B cell (primary cell): ENCODE results near the gene MYH11. TPM values are rescaled to one million over a fixed set of nuclear protein-coding genes. Genes with fewer than 3 reads are reported as not detected.
"Not testable (repeated sequence)": the region's sequence is repeated elsewhere in the genome, so short reads cannot be mapped to it uniquely, and the experiment has no call there.

Source experiments
- ATAC-seq: fragments of 200-7000 bp; cut with Tn5 transposase; one replicate; pipeline ENCODE4 v1.10.0; 2021; ENCODE audit warnings: low read depth, mild to moderate bottlenecking, moderate number of reproducible peaks, moderate library complexity
- CTCF ChIA-PET: fragments of 350-600 bp; sonication (Branson Sonifier 250); formaldehyde crosslinking; loops from one replicate; lab custom pipeline; 2021; ENCODE audit warnings: antibody characterized with exemption, inconsistent platforms; lab: Charles Lee
- POLR2A ChIA-PET: fragments of 350-600 bp; sonication (Branson Sonifier 250); formaldehyde crosslinking; loops from one replicate; lab custom pipeline; 2021; ENCODE audit warnings: antibody characterized with exemption; lab: Charles Lee
- DNase-seq: peaks from one replicate; pipeline ENCODE4 v3.0.0; 2013
- H2AFZ ChIP-seq: 2 replicates; pipeline ENCODE4 v1.6.1; 2012; ENCODE audit warnings: mild to moderate bottlenecking, low read depth, low read length; ENCODE audit not compliant: insufficient read depth, poor library complexity, severe bottlenecking
- H3K27ac ChIP-seq, 2 donors: 1 replicate in 1 of 2; 2 replicates in 1 of 2; pipeline ENCODE4 v1.5.1; 2012 to 2013; ENCODE audit warnings: low read length in 2 of 2, mild to moderate bottlenecking in 2 of 2, moderate library complexity in 1 of 2
- H3K27me3 ChIP-seq, 4 experiments: fragments of 200-600 bp in 1 of 4; sonication (generic) in 1 of 4; replicated peaks in 1 of 4; 1 replicate in 2 of 4; 2 replicates in 2 of 4; pipeline versions ENCODE4 v1.6.1 to v1.7.0; 2013 to 2016; ENCODE audit warnings: low read length in 3 of 4, mild to moderate bottlenecking in 2 of 4, mixed read lengths in 1 of 4, moderate library complexity in 1 of 4; ENCODE audit not compliant: insufficient read depth in 4 of 4, control insufficient read depth in 3 of 4; ENCODE audit errors: control extremely low read depth in 1 of 4
- H3K36me3 ChIP-seq, 2 experiments: replicated peaks in 1 of 2; 1 replicate in 1 of 2; 2 replicates in 1 of 2; pipeline versions ENCODE4 v1.6.1 to v1.7.1; 2013; ENCODE audit warnings: low read length in 1 of 2; ENCODE audit not compliant: insufficient read depth in 2 of 2, control insufficient read depth in 1 of 2; ENCODE audit errors: control extremely low read depth in 1 of 2, extremely low read depth in 1 of 2
- H3K4me1 ChIP-seq, 2 donors: fragments of 200-600 bp in 1 of 2; sonication (generic) in 1 of 2; 1 replicate in 1 of 2; 2 replicates in 1 of 2; pipeline versions ENCODE4 v1.5.1 to v1.6.1; 2013 to 2017; ENCODE audit warnings: low read length in 2 of 2; ENCODE audit not compliant: control insufficient read depth in 2 of 2, insufficient read depth in 2 of 2
- H3K4me2 ChIP-seq: replicated peaks from 2 replicates; pipeline ENCODE3; 2012; ENCODE audit warnings: mild to moderate bottlenecking, low read depth, low read length; ENCODE audit not compliant: poor library complexity, severe bottlenecking
- H3K4me3 ChIP-seq, 5 experiments: fragments of 200-600 bp in 1 of 5; sonication (generic) in 1 of 5; 1 replicate in 3 of 5; 2 replicates in 2 of 5; pipeline versions ENCODE4 v1.5.1 to v1.7.0; 2011 to 2016; ENCODE audit warnings: low read length in 4 of 5, mild to moderate bottlenecking in 4 of 5, low read depth in 2 of 5, control low read depth in 1 of 5, moderate library complexity in 1 of 5; ENCODE audit not compliant: insufficient read depth in 1 of 5; ENCODE audit errors: control extremely low read depth in 1 of 5, extremely low read depth in 1 of 5
- H3K79me2 ChIP-seq: fragments of 200-600 bp; sonication (generic); one replicate; pipeline ENCODE4 v1.6.0; 2016; ENCODE audit warnings: low read length; ENCODE audit not compliant: control insufficient read depth, insufficient read depth
- H3K9ac ChIP-seq: fragments of 200-600 bp; sonication (generic); 2 replicates; pipeline ENCODE4 v1.6.1; 2017; ENCODE audit warnings: mild to moderate bottlenecking, low read length, moderate library complexity
- H3K9me3 ChIP-seq, 3 donors: one replicate each; pipeline versions ENCODE4 v1.6.1 to v1.7.1; 2013; ENCODE audit warnings: low read length in 2 of 3; ENCODE audit not compliant: control insufficient read depth in 2 of 3, insufficient read depth in 1 of 3; ENCODE audit errors: control extremely low read depth in 1 of 3
- H4K20me1 ChIP-seq: 2 replicates; pipeline ENCODE4 v1.6.0; 2012; ENCODE audit warnings: mild to moderate bottlenecking, low read length; ENCODE audit not compliant: insufficient read depth, control insufficient read depth, poor library complexity, severe bottlenecking
- H3K27ac Mint-ChIP-seq: one replicate; pipeline ENCODE4 v1.8.0; 2021; ENCODE audit warnings: mixed read lengths
- H3K27me3 Mint-ChIP-seq: one replicate; pipeline ENCODE4 v1.8.0; 2021; ENCODE audit warnings: mixed read lengths
- H3K4me1 Mint-ChIP-seq: one replicate; pipeline ENCODE4 v1.8.0; 2021; ENCODE audit warnings: mixed read lengths
- H3K4me3 Mint-ChIP-seq: one replicate; pipeline ENCODE4 v1.8.0; 2021; ENCODE audit warnings: mixed read lengths
- H3K9me3 Mint-ChIP-seq: one replicate; pipeline ENCODE4 v1.8.0; 2022; ENCODE audit warnings: mixed read lengths; ENCODE audit not compliant: insufficient read depth
- EZH2 ChIP-seq: IDR thresholded peaks from 2 replicates; pipeline ENCODE4 v1.6.1; 2012; ENCODE audit warnings: borderline replicate concordance, low read depth, mild to moderate bottlenecking, moderate library complexity, low read length; ENCODE audit not compliant: insufficient read depth, poor library complexity, severe bottlenecking
- whole genome bisulfite sequencing: methylation state at CpG from one replicate; pipeline ENCODE4 v1.1.5; 2013; ENCODE audit warnings: missing lambda C conversion rate; ENCODE audit not compliant: insufficient coverage; 5-methylcytosine and 5-hydroxymethylcytosine counted together
- intact Hi-C: fragments of 100-400 bp; cut with micrococcal nuclease; formaldehyde crosslinking; loops from one replicate; pipeline ENCODE4 v1.10.0; 2022
- polyA plus RNA-seq: library from polyadenylated mRNA; depleted of rRNA; stranded (reverse); fragments of >200 nt; gene quantifications from 2 replicates; pipeline ENCODE4 v1.2.3, GENCODE V29; 2012
- total RNA-seq, 2 donors: library from RNA; stranded (reverse); fragments of 120-200 nt in 1 of 2; gene quantifications; 1 replicate in 1 of 2; 2 replicates in 1 of 2; pipeline versions ENCODE4 v1.2.3 to v1.2.4, GENCODE V29; 2013 to 2022
- TF ChIP-seq, protein P1 (sequence below): fragments of 200-600 bp; IDR thresholded peaks from one replicate; pipeline ENCODE4 v1.8.0; 2022; ENCODE audit warnings: antibody characterized with exemption, mild to moderate bottlenecking

Gene MYH11
- total and polyA plus RNA-seq, 2 donors (not counting 1 experiment from before 2014, with no cell fraction given), result 0.05 to 0.16 TPM

DNA sequence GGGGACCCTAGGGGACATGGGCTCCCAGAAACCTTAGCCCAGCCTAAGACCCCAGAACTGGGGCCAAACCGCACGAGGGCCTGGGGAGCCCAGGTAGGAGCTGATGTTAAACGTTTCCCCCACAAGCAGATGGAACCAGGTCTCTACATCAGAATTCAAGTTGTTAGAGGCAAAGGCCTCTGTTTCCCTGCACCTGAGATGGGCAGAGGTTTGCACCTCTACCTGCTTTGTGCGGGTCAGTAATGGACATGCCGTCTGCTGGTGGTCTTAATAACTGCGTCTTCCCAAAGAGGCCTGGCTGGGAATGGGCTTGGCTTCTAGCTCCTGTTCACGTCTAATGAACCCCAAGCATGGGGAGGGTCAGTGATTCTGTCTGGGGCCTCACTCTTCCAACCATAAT is 127.7 kb downstream of the MYH11 start:
- Histone ChIP-seq H3K27ac (no peak overlapping the region), H3K9me3 (peaks cover 0 to 5% (median 0%) of the 10 kb centered on the region in 3 donors), H3K9ac (no peak overlapping the region), H3K4me2 (no peak overlapping the region), H2AFZ (no peak overlapping the region), H3K4me1 (no peaks in the 10 kb centered on the region), H4K20me1 (no peaks in the 10 kb centered on the region), H3K36me3 (peaks cover 2 to 32% of the 10 kb centered on the region in 2 experiments), H3K4me3 (no peak overlapping the region), H3K79me2 (no peaks in the 10 kb centered on the region), H3K27me3 (no peaks in the 10 kb centered on the region)
- ChIA-PET POLR2A (no interaction called here), CTCF (no interaction called here)
- DNase-seq (no peak), ATAC-seq (no peak)
- peak overlapping the region; percentile 10 for H3K27ac Mint-ChIP-seq
- no peaks in the 10 kb centered on the region for H3K27me3 Mint-ChIP-seq
- WGBS, result 97% methylated on average over 6 of the region's 7 CpGs
- no peaks in the 10 kb centered on the region for H3K4me1 Mint-ChIP-seq
- H3K4me3 Mint-ChIP-seq, result no peak overlapping the region
- no peaks in the 10 kb centered on the region for H3K9me3 Mint-ChIP-seq
- intact Hi-C loops, result no loop called here
- TF ChIP-seq EZH2, result no peak
- TF ChIP-seq, protein P1, sequence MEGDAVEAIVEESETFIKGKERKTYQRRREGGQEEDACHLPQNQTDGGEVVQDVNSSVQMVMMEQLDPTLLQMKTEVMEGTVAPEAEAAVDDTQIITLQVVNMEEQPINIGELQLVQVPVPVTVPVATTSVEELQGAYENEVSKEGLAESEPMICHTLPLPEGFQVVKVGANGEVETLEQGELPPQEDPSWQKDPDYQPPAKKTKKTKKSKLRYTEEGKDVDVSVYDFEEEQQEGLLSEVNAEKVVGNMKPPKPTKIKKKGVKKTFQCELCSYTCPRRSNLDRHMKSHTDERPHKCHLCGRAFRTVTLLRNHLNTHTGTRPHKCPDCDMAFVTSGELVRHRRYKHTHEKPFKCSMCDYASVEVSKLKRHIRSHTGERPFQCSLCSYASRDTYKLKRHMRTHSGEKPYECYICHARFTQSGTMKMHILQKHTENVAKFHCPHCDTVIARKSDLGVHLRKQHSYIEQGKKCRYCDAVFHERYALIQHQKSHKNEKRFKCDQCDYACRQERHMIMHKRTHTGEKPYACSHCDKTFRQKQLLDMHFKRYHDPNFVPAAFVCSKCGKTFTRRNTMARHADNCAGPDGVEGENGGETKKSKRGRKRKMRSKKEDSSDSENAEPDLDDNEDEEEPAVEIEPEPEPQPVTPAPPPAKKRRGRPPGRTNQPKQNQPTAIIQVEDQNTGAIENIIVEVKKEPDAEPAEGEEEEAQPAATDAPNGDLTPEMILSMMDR, result no peak

DNA sequence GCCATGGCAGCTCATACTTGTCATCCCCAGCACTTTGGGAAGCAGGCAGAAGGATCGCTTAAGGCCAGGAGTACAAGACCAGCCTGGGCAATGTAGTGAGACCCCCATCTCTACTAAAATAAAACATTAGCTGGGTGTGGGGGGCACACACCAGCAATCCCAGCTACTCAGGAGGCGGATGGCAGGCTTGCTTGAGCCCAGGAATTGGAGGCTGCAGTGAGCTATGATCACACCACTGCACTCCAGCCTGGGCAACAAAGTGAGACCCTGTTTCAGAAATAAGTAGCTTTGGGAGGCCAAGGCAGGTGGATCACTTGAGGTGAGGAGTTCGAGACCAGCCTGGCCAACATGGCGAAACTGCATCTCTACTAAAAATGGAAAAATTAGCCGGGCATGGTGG is 129.1 kb downstream of the MYH11 start:
- CTCF ChIA-PET, H3K4me2 ChIP-seq, H3K9me3 Mint-ChIP-seq, H3K79me2 ChIP-seq, POLR2A ChIA-PET, H4K20me1 ChIP-seq, H3K27me3 ChIP-seq, H3K27me3 Mint-ChIP-seq, H2AFZ ChIP-seq, H3K4me3 ChIP-seq, H3K9ac ChIP-seq, H3K4me1 ChIP-seq, H3K9me3 ChIP-seq, H3K4me3 Mint-ChIP-seq, H3K27ac Mint-ChIP-seq, H3K4me1 Mint-ChIP-seq, H3K27ac ChIP-seq, DNase-seq, intact Hi-C loops, ATAC-seq: not testable (repeated sequence)
- peaks cover 2 to 30% of the 10 kb centered on the region in 2 experiments for H3K36me3 ChIP-seq
- WGBS, result 100% methylated on average over 2 of the region's 5 CpGs
